ENCODE results near the gene CHRNA1. TPM values are rescaled to one million over a fixed set of nuclear protein-coding genes. Genes with fewer than 3 reads are reported as not detected.
A peak's percentile ranks its signal among the peaks of the same experiment; 100 is the strongest.

Gene CHRNA1
- total and polyA plus RNA-seq, 10 of the 15 experiments (the other 5 are each of a cell fraction or from before 2014, with no cell fraction given) = 0.05 to 0.14 TPM; not detected in 8

GRCh38 chr2:174778085-174778981, 14.1 kb upstream of the CHRNA1 start (continued):
- TF ChIP-seq NRF1 (conservative IDR thresholded peaks at IDR 0.05; ENCODE audit: low read depth, low read length) (no peak), FOXK2 (IDR thresholded peaks at IDR 0.05) (no peak), SMARCA5 (IDR thresholded peaks at IDR 0.05) (0 out of 2 replicates have a peak, but pooled peaks have one; percentile 18), ZBTB40 (IDR thresholded peaks at IDR 0.05; ENCODE audit: borderline replicate concordance) (no peak), BMI1 (IDR thresholded peaks at IDR 0.05; ENCODE audit: borderline replicate concordance) (peak; percentile 71), POU2F2 (IDR thresholded peaks at IDR 0.05; ENCODE audit: borderline replicate concordance, low read depth, low read length) (no peak; the same call in 2 of the 3 replicates), PAX5 (IDR thresholded peaks at IDR 0.05; ENCODE audit: borderline replicate concordance, low read depth, low read length) (peak; percentile 74; the same call in 1 of the 2 replicates), CHD1 (IDR thresholded peaks at IDR 0.05; ENCODE audit: low read depth, low read length) (no peak), PBX3 (IDR thresholded peaks at IDR 0.05; ENCODE audit: insufficient replicate concordance, low read depth, low read length) (peak; percentile 20), USF1 (IDR thresholded peaks at IDR 0.05; ENCODE audit: borderline replicate concordance, extremely low read length, insufficient read depth, low read depth, low read length) (no peak), CREM (IDR thresholded peaks at IDR 0.05; ENCODE audit: low read depth) (peak; percentile 59; the same call in 1 of the 2 replicates), PML (IDR thresholded peaks at IDR 0.05; ENCODE audit: low read length) (no peak), ZNF687 (IDR thresholded peaks at IDR 0.05) (no peak), NFYB (IDR thresholded peaks at IDR 0.05; ENCODE audit: insufficient read depth, low read depth, low read length) (no peak)
- TF ChIP-seq, protein P1, sequence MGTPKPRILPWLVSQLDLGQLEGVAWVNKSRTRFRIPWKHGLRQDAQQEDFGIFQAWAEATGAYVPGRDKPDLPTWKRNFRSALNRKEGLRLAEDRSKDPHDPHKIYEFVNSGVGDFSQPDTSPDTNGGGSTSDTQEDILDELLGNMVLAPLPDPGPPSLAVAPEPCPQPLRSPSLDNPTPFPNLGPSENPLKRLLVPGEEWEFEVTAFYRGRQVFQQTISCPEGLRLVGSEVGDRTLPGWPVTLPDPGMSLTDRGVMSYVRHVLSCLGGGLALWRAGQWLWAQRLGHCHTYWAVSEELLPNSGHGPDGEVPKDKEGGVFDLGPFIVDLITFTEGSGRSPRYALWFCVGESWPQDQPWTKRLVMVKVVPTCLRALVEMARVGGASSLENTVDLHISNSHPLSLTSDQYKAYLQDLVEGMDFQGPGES (IDR thresholded peaks at IDR 0.05) = no peak
